ENCODE results near the gene RBSN. TPM values are rescaled to one million over a fixed set of nuclear protein-coding genes. Genes with fewer than 3 reads are reported as not detected.

RBSN gene
- total RNA-seq, 1 experiment from 2014 or later = 18.4 TPM

GRCh38 chr3:15042936-15043335 is 56.0 kb downstream of the RBSN start:
- no peaks in the 10 kb centered on the region for H3K27me3 ChIP-seq (ENCODE audit: insufficient read depth, low read length)
- no peaks in the 10 kb centered on the region for H3K4me1 ChIP-seq (ENCODE audit: control insufficient read depth in 1 of 2, insufficient read depth in 2 of 2, low read length in 2 of 2)
- H3K9me3 ChIP-seq (ENCODE audit: control insufficient read depth in 1 of 2, insufficient read depth in 1 of 2, low read depth in 1 of 2, low read length in 2 of 2) = no peaks in the 10 kb centered on the region
- H4K20me1 ChIP-seq (ENCODE audit: insufficient read depth) = no peaks in the 10 kb centered on the region
- TF ChIP-seq SIN3A (IDR thresholded peaks at IDR 0.05; ENCODE audit: low read depth) = no peak
- no peak for TF ChIP-seq EZH2 (IDR thresholded peaks at IDR 0.05)
- no peak for TF ChIP-seq POLR2A (IDR thresholded peaks at IDR 0.05; ENCODE audit: borderline replicate concordance, extremely low read depth, insufficient read depth, insufficient read length)
- TF ChIP-seq REST (IDR thresholded peaks at IDR 0.05; ENCODE audit: low read depth) = no peak
- TF ChIP-seq ZBTB33 (IDR thresholded peaks at IDR 0.05; ENCODE audit: extremely low read depth, insufficient replicate concordance, low read length) = no peak
- no peak overlapping the region for H3K27ac ChIP-seq (ENCODE audit: low read depth, low read length)
- ChIA-PET RAD21 (ENCODE audit: low non-redundant PET in 1 of 2, low total read pairs in 2 of 2, uncharacterized antibody in 2 of 2, unreplicated experiment in 2 of 2) (no interaction called here), POLR2A (no interaction called here), CTCF (interaction anchor here (1.1 kb wide), 1 partner anchor 9 kb away, joined by 4 read pairs; no protein-coding TSS in a partner anchor)
- DNase-seq (ENCODE audit: low read depth, low spot score) (no peak), ATAC-seq (no peak)
- peaks cover 54 to 80% of the 10 kb centered on the region in 2 experiments for H3K36me3 ChIP-seq (ENCODE audit: control insufficient read depth in 1 of 2, insufficient read depth in 2 of 2, low read length in 2 of 2)
- peaks cover 20% of the 10 kb centered on the region; the same call in 1 of the 2 replicates for H3K79me2 ChIP-seq (ENCODE audit: insufficient read depth, low read length)
- no peak overlapping the region for H2AFZ ChIP-seq (ENCODE audit: low read depth, low read length, poor library complexity, severe bottlenecking)
- no TSS peak for BruUV-seq (replicated peaks)
- H3K4me3 ChIP-seq (replicated peaks in 1 of 2; ENCODE audit: low read depth in 1 of 2, low read length in 2 of 2) = no peak overlapping the region
- no peak overlapping the region for H3K4me2 ChIP-seq (ENCODE audit: low read length)
- no peak overlapping the region for H3K9ac ChIP-seq (ENCODE audit: low read length)
- no peaks in the 10 kb centered on the region for H3K9me2 ChIP-seq (ENCODE audit: insufficient read depth)
- intact Hi-C loops (cut with micrococcal nuclease) = loop anchor here (5.0 kb wide), 1 partner anchor 116 kb away; no protein-coding TSS in a partner anchor

Data from HCT116 (cell line).